Measurements from ENCODE around the gene FOXP1. TPM values are rescaled to one million over a fixed set of nuclear protein-coding genes. Genes with fewer than 3 reads are reported as not detected.

FOXP1 gene
- total RNA-seq, 1 donor from 2014 or later: 26.1 TPM

DNA sequence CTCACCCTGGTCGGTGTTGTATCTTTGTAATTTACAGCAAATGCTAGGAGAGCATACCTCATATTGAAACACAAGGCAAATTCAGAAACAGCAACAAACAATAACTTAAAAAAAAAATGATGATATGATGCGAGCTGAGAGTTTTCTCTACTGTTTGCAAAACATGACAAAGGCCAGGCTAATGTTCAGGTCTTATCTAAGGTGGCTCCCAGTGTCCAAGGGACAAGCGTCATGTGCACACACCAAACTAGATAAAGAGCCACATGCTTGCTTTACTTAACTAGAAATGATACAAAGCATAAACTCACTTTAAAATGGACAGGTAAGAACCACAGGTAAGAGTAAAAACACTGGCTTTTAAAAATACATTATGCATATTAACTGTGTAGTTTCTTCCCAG is 375.9 kb downstream of the FOXP1 start:
- DNase-seq (ENCODE audit: low read depth): no peak
- TF ChIP-seq, protein P1, sequence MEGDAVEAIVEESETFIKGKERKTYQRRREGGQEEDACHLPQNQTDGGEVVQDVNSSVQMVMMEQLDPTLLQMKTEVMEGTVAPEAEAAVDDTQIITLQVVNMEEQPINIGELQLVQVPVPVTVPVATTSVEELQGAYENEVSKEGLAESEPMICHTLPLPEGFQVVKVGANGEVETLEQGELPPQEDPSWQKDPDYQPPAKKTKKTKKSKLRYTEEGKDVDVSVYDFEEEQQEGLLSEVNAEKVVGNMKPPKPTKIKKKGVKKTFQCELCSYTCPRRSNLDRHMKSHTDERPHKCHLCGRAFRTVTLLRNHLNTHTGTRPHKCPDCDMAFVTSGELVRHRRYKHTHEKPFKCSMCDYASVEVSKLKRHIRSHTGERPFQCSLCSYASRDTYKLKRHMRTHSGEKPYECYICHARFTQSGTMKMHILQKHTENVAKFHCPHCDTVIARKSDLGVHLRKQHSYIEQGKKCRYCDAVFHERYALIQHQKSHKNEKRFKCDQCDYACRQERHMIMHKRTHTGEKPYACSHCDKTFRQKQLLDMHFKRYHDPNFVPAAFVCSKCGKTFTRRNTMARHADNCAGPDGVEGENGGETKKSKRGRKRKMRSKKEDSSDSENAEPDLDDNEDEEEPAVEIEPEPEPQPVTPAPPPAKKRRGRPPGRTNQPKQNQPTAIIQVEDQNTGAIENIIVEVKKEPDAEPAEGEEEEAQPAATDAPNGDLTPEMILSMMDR (conservative IDR thresholded peaks at IDR 0.05; ENCODE audit: low read depth, low read length): no peak
- no peak overlapping the region for H3K4me3 ChIP-seq (ENCODE audit: low read depth, low read length)

DNA sequence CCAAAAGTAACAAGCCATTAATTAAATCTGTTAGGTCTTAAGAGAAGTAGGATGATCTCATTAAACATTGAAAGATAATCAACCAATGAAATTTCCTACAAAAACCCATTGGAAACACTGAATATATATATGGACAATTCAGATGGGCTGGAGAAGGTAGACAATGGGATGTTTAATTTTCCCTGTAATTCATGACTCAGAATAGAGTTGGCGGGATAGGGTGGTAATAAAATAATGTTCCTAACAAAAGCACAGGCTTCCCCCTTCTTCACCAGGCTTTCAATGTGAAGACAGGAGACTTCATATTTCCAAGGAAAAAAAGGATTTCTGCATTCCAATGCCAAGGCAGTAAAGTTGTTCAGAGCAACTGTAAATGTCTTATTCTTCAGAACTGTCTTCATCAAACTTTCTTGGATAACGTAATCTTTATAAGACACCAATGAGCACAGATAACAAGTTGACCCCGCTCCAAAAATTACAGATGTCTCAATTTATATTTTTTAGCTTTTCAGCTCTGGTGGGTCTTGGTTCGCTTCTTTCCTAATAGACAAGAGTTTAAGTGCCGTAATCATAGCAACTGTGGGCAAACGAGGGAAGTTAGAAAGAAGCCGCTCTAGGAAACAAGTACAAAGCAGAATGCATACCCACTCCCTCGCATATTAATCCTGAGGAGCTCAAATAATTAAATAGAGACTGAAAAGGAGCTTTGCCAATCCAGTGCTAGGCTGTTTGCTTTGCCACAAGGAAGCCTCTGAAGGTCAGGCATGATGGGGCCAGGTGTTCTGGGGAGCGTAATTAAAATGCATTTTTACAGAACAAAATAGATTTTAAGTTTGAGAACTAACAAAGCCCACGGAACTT is 377.0 kb downstream of the FOXP1 start:
- TF ChIP-seq, protein P1 (conservative IDR thresholded peaks at IDR 0.05; ENCODE audit: low read depth, low read length): no peak
- no peak for DNase-seq (ENCODE audit: low read depth)
- H3K4me3 ChIP-seq (ENCODE audit: low read depth, low read length): no peak overlapping the region

DNA sequence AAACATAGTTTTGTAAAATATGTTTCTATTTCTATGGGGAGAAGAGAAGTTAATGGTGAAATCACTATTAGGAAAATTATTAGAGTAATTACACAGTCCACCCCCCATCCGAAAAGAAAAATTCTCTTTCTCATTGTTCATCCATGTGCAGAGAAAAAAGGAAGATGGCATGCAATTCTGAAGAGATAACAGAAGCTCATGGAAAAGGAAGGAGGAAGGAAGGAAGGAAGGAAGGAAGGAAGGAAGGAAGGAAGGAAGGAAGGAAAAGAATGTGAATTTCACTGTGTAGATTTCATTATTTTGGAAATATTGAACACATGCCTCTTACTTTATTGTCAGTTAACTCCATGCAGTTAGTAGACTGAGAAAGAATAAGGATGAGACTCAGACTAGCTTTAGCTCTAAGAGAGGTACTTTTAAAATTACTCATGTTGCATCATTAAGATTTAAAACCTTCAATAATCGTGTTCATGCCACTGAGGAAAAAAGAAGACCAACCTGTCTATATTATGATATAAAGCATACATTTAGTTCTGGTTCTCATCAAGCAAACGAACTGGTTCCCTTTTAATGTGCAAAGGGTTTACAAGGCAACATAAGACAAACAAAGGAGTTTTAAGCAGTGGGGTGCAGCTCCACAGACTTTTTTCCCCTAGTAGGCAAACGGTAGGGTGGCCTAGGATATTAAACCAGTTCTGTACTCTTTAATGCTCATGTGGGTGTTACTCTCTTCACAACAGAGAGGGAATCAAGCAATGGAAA is 379.6 kb downstream of the FOXP1 start:
- no peak overlapping the region for H3K4me3 ChIP-seq (ENCODE audit: low read depth, low read length)
- TF ChIP-seq, protein P1 (conservative IDR thresholded peaks at IDR 0.05; ENCODE audit: low read depth, low read length): no peak
- no peak for DNase-seq (ENCODE audit: low read depth)

DNA sequence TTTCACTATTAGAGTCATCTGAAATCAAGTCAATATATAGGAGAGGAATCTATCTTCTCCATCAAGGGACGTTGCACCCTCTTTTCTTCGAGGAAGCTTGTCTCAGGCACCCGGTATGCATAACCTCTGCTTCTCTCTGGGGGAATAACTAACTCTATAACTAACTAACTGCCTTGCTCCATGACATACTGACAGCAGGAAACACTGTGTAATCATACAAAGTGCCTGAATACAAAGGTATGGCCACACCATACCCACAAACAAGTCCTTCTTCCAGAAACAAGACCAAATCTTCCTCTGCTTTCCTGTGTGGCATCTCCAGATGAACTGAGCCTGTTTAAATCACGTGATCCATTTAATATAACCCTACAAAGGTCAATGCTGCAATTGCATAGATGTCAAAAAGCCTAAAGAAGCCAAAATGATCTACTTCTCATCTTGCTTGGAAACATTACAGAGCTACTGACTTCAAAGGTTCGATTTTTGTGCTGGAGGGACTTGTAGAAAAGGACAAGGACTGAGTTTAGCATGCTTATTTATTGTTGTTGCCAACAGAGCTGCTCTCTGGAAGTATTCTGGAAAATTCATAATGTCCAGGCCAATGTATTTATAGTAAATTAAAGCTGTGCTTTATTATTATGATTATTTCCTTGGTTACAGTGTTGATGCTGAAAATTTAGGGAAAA is 380.5 kb downstream of the FOXP1 start:
- no peak overlapping the region for H3K4me3 ChIP-seq (ENCODE audit: low read depth, low read length)
- DNase-seq (ENCODE audit: low read depth): no peak
- TF ChIP-seq, protein P1 (conservative IDR thresholded peaks at IDR 0.05; ENCODE audit: low read depth, low read length): no peak

DNA sequence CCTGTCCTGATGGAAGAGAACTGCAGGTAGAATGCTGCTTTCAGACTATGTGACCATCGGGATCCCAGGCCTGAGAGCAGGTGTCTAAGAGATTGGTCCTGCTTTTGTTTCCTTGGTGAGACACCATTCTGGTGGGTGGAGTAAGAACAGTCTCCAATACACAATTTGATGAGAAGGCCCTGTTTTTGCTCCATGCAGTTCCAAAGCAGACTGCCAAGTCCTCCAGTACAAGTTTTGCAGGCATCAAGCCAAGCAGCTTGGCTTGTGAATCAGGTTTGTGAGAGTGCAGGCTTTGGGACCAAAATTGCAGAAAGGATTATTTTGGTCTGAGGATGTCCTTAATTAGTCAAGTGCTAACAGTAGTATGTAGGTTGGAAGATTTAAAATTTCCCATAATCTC is 381.6 kb downstream of the FOXP1 start:
- TF ChIP-seq, protein P1 (conservative IDR thresholded peaks at IDR 0.05; ENCODE audit: low read depth, low read length): no peak
- no peak for DNase-seq (ENCODE audit: low read depth)
- H3K4me3 ChIP-seq (ENCODE audit: low read depth, low read length): no peak overlapping the region

DNA sequence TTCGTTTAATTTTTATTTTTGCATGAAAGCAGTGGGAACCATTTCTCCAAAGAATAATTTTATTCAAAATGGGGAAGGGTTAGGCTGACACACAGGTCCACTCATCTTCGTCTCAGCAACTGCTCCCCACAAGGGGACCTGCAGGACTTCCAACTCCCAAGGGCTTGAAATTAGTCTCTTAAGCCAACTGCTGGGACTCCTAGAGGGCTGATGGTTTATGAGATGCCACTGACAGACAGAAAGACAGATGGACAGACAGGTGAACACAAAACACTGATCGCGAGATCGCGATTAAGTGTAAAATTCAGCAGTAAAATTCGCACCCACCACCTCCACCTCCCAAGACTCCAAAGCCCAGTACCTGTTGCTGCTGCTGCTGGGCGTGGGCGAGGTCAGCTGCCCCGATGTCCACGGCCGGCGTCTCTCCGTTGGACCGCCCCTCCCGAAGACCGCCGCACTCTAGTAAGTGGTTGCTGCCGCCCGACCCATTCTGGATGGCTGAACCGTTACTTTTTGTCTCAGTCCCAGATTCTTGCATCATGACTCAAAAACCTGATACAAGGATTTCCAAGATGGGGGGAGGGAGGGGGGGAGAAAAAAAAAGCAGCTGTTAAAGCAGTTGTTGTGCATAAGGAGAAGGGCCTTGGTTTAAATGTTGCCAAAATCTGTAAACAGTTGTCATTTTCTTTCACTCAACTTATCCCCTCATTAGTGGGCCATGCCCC is 385.5 kb downstream of the FOXP1 start:
- DNase-seq (ENCODE audit: low read depth): no peak
- no peak overlapping the region for H3K4me3 ChIP-seq (ENCODE audit: low read depth, low read length)
- TF ChIP-seq, protein P1 (conservative IDR thresholded peaks at IDR 0.05; ENCODE audit: low read depth, low read length): no peak
